ENCODE results near the gene KLHL10. TPM values are rescaled to one million over a fixed set of nuclear protein-coding genes. Genes with fewer than 3 reads are reported as not detected.

The KLHL10 gene
- total and polyA plus RNA-seq, 2 of the 13 experiments (the other 11 are each of a cell fraction or from before 2014, with no cell fraction given) = 0.04 to 0.08 TPM

GRCh38 chr17:41792845-41793783 is 44.5 kb upstream of the KLHL10 start (continued):
- TF ChIP-seq ARID4A (CRISPR knock-in tag; IDR thresholded peaks at IDR 0.05; ENCODE audit: borderline replicate concordance) (peak; percentile 69; the same call in 1 of the 2 replicates), E2F5 (CRISPR knock-in tag; conservative IDR thresholded peaks at IDR 0.05) (0 out of 2 replicates have a peak, but pooled peaks have one; percentile 0), ATF3 (CRISPR knock-in tag; IDR thresholded peaks at IDR 0.05) (0 out of 2 replicates have a peak, but pooled peaks have one; percentile 17), MZF1 (CRISPR knock-in tag; IDR thresholded peaks at IDR 0.05; ENCODE audit: borderline replicate concordance) (peak; percentile 65; the same call in 1 of the 2 replicates), ELF3 (CRISPR knock-in tag; IDR thresholded peaks at IDR 0.05) (peak; percentile 46; the same call in 1 of the 2 replicates), THAP7 (CRISPR knock-in tag; IDR thresholded peaks at IDR 0.05) (peak; percentile 44; the same call in 1 of the 2 replicates), ZNF546 (CRISPR knock-in tag; conservative IDR thresholded peaks at IDR 0.05) (0 out of 2 replicates have a peak, but pooled peaks have one; percentile 51), SMAD1 (CRISPR knock-in tag; IDR thresholded peaks at IDR 0.05; ENCODE audit: borderline replicate concordance, low read depth) (0 out of 2 replicates have a peak, but pooled peaks have one; percentile 23), SIN3A (IDR thresholded peaks at IDR 0.05; ENCODE audit: borderline replicate concordance, low read depth, low read length) (peak; percentile 60; the same call in 1 of the 2 replicates), ZNF749 (CRISPR knock-in tag; IDR thresholded peaks at IDR 0.05; ENCODE audit: borderline replicate concordance) (no peak), HNF4A (CRISPR knock-in tag; IDR thresholded peaks at IDR 0.05) (peak; percentile 8), TRIM22 (IDR thresholded peaks at IDR 0.05) (no peak), SPEN (CRISPR knock-in tag; IDR thresholded peaks at IDR 0.05; ENCODE audit: low read depth) (peak; percentile 32; the same call in 1 of the 2 replicates), ETV6 (CRISPR knock-in tag; conservative IDR thresholded peaks at IDR 0.05) (no peak), ZNF564 (CRISPR knock-in tag; IDR thresholded peaks at IDR 0.05) (no peak), ZNF3 (CRISPR knock-in tag; IDR thresholded peaks at IDR 0.05) (no peak), TBX2 (CRISPR knock-in tag; IDR thresholded peaks at IDR 0.05; ENCODE audit: borderline replicate concordance) (peak; percentile 37; the same call in 1 of the 2 replicates), DRAP1 (CRISPR knock-in tag; IDR thresholded peaks at IDR 0.05) (no peak; the same call in none of the 2 replicates)
